Measurements from ENCODE around the gene CYP11A1. TPM values are rescaled to one million over a fixed set of nuclear protein-coding genes. Genes with fewer than 3 reads are reported as not detected.

Gene CYP11A1
- total RNA-seq, 4 donors from 2014 or later, result 0.67 to 3.7 (median 2.7) TPM

- 90% methylated on average over 2 to 4 of the region's 10 CpGs for WGBS, 2 donors (ENCODE audit: low coverage in 1 of 2)
- H3K27ac ChIP-seq, result no peak overlapping the region
- H3K36me3 ChIP-seq, result no peaks in the 10 kb centered on the region
- ATAC-seq, result no peak
- H3K9me3 ChIP-seq, result no peaks in the 10 kb centered on the region
- no peak for TF ChIP-seq POLR2A (IDR thresholded peaks at IDR 0.05)
- TF ChIP-seq EP300 (IDR thresholded peaks at IDR 0.05), result no peak
- no peak for TF ChIP-seq CTCF (IDR thresholded peaks at IDR 0.05)
- TF ChIP-seq POLR2AphosphoS5 (IDR thresholded peaks at IDR 0.05), result no peak
- H3K4me1 ChIP-seq, result peaks cover 0 to 16% (median 0%) of the 10 kb centered on the region in 3 donors
- H3K4me3 ChIP-seq, result no peak overlapping the region
- H3K27me3 ChIP-seq, result no peaks in the 10 kb centered on the region
Measured at GRCh38 chr15:74388363-74388951, 21.0 kb upstream of the CYP11A1 start.

GRCh38 chr15:74387621-74388362 lies 20.3 kb upstream of the CYP11A1 start:
- no peak for TF ChIP-seq POLR2AphosphoS5 (IDR thresholded peaks at IDR 0.05)
- TF ChIP-seq POLR2A (IDR thresholded peaks at IDR 0.05), result no peak
- TF ChIP-seq CTCF (IDR thresholded peaks at IDR 0.05), result no peak
- no peak for TF ChIP-seq EP300 (IDR thresholded peaks at IDR 0.05)
- no peaks in the 10 kb centered on the region for H3K27me3 ChIP-seq

GRCh38 chr15:74387141-74387541 lies 19.7 kb upstream of the CYP11A1 start:
- WGBS, 2 donors (ENCODE audit: low coverage in 1 of 2), result 81% methylated on average over 8 of the region's 13 CpGs; no CpG with 5 or more reads in 1 of the 2 donors
- TF ChIP-seq POLR2A (IDR thresholded peaks at IDR 0.05) (no peak), POLR2AphosphoS5 (IDR thresholded peaks at IDR 0.05) (no peak), CTCF (IDR thresholded peaks at IDR 0.05) (no peak), EP300 (IDR thresholded peaks at IDR 0.05) (no peak)
- H3K4me1 ChIP-seq, result peaks cover 0 to 21% (median 0%) of the 10 kb centered on the region in 3 donors
- no peaks in the 10 kb centered on the region for H3K27me3 ChIP-seq
- no peak for ATAC-seq
- no peaks in the 10 kb centered on the region for H3K36me3 ChIP-seq
- no peaks in the 10 kb centered on the region for H3K9me3 ChIP-seq
- no peak overlapping the region for H3K4me3 ChIP-seq
- no peak overlapping the region for H3K27ac ChIP-seq

More at GRCh38 chr15:74387621-74388362, 20.3 kb upstream of the CYP11A1 start:
- no peaks in the 10 kb centered on the region for H3K36me3 ChIP-seq
- no peaks in the 10 kb centered on the region for H3K9me3 ChIP-seq
- ATAC-seq, result no peak
- 67% methylated on average over 1 of the region's 10 CpGs; no CpG with 5 or more reads in 1 of the 2 donors for WGBS, 2 donors (ENCODE audit: low coverage in 1 of 2)
- no peak overlapping the region for H3K4me3 ChIP-seq
- H3K27ac ChIP-seq, result no peak overlapping the region
- H3K4me1 ChIP-seq, result peaks cover 0 to 16% (median 0%) of the 10 kb centered on the region in 3 donors

GRCh38 chr15:74386496-74387140 lies 19.2 kb upstream of the CYP11A1 start:
- TF ChIP-seq POLR2A (IDR thresholded peaks at IDR 0.05), result no peak
- no peak for TF ChIP-seq POLR2AphosphoS5 (IDR thresholded peaks at IDR 0.05)
- TF ChIP-seq CTCF (IDR thresholded peaks at IDR 0.05), result no peak
- TF ChIP-seq EP300 (IDR thresholded peaks at IDR 0.05), result no peak
- Histone ChIP-seq H3K36me3 (no peaks in the 10 kb centered on the region), H3K4me3 (no peak overlapping the region), H3K27me3 (peaks cover 5% of the 10 kb centered on the region), H3K9me3 (no peaks in the 10 kb centered on the region), H3K27ac (peak overlapping the region in 1 of 4 donors; percentile 5), H3K4me1 (peaks cover 0 to 25% (median 0%) of the 10 kb centered on the region in 3 donors)
- WGBS, 2 donors (ENCODE audit: low coverage in 1 of 2), result 91% methylated on average over 7 of the region's 15 CpGs; no CpG with 5 or more reads in 1 of the 2 donors
- no peak for ATAC-seq

Measured in gastroesophageal sphincter (tissue), 4 donors.